HL-60/S4 (cell line): ENCODE results near the gene SEZ6L.

Experiments
- in situ Hi-C: fragments of 300-500 bp; cut with MboI; formaldehyde crosslinking; loops from 2 replicates; pipeline ENCODE4 v1.14.3; 2022; ENCODE audit warnings: low sequenced_read_pairs

The SEZ6L gene

GRCh38 chr22:26410386-26410785 is 241.1 kb downstream of the SEZ6L start:
- in situ Hi-C loops: no loop called here

GRCh38 chr22:26414347-26414746 is 245.1 kb downstream of the SEZ6L start:
- in situ Hi-C loops: no loop called here

- in situ Hi-C loops: no loop called here
Observed at GRCh38 chr22:26416256-26416655, 247.0 kb downstream of the SEZ6L start.

GRCh38 chr22:26416670-26417276 is 247.5 kb downstream of the SEZ6L start:
- in situ Hi-C loops: no loop called here

- in situ Hi-C loops: no loop called here
Observed at GRCh38 chr22:26417406-26417805, 248.1 kb downstream of the SEZ6L start.

GRCh38 chr22:26418620-26419019 is 249.4 kb downstream of the SEZ6L start:
- in situ Hi-C loops: no loop called here

GRCh38 chr22:26426924-26427323 is 257.7 kb downstream of the SEZ6L start:
- in situ Hi-C loops: no loop called here

GRCh38 chr22:26428515-26429457 is 259.5 kb downstream of the SEZ6L start, which contains the start of gene ASPHD2:
TSS of gene ASPHD2 (plus strand) at chr22:26429260. CDS start at chr22:26433616, 4,356 bp downstream.
- in situ Hi-C loops: no loop called here

GRCh38 chr22:26429458-26430286 is 260.4 kb downstream of the SEZ6L start:
- in situ Hi-C loops: no loop called here

GRCh38 chr22:26430600-26430999 is 261.3 kb downstream of the SEZ6L start:
- in situ Hi-C loops: no loop called here

- in situ Hi-C loops: no loop called here
Observed at GRCh38 chr22:26431261-26431995, 262.2 kb downstream of the SEZ6L start.

- in situ Hi-C loops: no loop called here
Observed at GRCh38 chr22:26432619-26433311, 263.5 kb downstream of the SEZ6L start.
